Superior temporal gyrus (tissue), 1 donor: ENCODE results near the gene BTNL9.
"Not testable (repeated sequence)": the region's sequence is repeated elsewhere in the genome, so short reads cannot be mapped to it uniquely, and the experiment has no call there.

Experiments
- DNase-seq: peaks from one replicate; pipeline ENCODE4 v3.0.0-alpha.2; 2016; ENCODE audit errors: extremely low spot score

The BTNL9 gene

DNA sequence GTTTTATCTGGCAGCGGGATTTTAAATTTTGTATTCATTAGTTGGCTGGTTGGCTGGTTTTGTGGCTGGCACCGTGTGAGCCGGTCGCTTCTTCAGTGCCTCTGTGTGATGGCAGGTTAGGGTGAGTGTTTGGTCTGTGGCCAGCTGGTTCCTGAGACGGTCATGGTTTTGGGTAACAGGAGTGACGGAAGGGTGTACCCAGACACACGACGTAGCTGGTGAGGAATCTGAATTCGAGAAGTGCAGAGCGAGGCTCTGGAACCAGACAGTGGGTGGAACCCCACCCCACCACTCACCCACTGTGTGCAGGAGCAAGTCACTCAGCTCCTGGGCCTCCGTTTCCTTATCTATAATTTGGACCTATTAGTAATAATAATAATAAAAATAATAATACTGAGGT is 2.7 kb downstream of the BTNL9 start:
- DNase-seq, result no peak

- DNase-seq, result no peak
Observed at GRCh38 chr5:181043285-181044092, 3.4 kb downstream of the BTNL9 start.

DNA sequence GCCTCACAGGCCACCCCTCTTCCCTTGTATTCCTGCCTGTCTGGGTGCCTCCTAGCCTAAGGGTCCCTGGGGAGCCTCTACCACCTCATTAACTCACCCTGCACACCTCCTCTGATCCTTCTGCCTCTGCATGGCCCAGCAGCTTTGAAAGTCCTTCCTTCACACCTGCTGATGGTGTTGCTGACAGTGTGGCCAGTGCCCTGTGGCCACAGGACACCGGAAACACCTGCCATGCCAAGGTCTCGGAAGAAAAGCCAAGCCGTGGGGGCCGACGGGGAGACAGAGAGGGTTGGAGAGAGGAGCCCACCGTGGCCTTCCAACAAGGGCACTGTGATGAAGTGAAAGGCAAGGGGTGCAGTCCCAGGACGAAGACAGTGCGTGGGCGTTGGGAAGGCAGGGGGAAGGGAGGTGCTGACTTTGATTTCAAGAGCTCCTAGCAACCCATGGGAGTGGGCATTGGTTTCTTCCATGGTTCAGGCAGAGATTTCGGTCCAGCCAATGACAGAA is 4.1 kb downstream of the BTNL9 start:
- DNase-seq, result no peak

DNA sequence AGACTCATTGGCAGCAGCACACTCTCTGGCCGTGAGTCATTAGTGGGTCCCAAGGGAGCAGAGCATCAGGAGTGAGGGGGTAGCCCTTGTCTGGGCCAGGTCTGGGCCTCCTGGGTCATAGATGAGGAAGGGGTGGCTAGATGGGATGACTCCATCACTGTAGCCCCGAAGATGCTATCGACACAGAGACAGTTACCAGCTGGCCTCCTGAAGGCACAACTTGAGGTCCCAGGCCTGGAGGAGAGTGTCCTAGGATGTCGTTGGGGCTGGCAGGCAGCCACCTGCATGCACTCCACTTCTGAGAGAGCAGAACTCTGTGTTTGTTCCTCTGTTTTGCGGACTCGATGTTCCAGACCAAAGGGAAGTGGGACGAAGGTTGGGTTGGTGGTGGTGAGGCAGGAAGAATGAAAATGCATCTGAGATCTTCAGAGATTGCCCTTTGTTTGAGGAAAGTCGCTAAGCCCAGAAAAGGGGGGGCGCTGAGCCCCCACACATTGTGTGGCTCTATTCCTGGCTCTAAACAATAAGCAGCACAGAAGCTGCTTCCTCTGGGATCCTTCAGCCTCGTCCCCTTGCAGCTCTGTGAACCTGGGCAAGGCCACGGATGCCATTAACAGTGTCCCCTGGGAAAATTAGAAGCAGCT is 4.7 kb downstream of the BTNL9 start:
- no peak for DNase-seq

DNA sequence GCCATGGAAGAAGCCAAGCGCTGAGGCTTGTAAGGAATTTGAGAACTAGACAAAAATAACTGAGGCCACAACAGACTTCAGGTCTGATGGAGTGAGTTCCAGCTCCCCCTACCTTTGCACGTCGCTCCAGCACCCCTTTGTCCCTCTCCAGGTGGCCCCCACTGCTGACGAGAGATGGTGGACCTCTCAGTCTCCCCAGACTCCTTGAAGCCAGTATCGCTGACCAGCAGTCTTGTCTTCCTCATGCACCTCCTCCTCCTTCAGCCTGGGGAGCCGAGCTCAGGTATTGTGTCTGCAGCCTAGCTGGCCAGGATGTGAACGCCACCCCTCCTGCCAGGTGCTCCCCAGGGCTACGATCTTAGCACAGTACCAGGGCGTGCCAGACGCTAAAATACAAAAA is 5.2 kb downstream of the BTNL9 start:
- no peak for DNase-seq

- DNase-seq, result not testable (repeated sequence)
Observed at GRCh38 chr5:181045857-181046256, 5.8 kb downstream of the BTNL9 start.

DNA sequence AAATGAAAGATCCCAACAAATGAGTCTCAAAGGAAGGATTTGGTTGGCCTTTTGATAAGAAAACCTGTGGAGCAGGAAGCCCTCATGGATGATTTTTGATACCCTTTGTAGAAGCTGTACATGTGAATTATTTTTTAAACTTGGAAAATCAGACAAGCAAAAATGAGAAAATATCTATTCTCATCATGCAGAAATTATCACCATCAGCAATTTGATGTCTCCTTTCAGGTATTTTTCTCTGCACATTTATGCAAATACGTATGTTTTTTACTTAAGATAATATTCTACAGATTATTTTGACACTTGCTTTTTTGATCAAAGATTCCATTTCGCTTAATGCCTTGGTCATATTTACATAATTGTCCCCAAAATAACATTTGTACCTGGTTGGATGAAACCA is 7.2 kb downstream of the BTNL9 start:
- DNase-seq, result no peak

DNA sequence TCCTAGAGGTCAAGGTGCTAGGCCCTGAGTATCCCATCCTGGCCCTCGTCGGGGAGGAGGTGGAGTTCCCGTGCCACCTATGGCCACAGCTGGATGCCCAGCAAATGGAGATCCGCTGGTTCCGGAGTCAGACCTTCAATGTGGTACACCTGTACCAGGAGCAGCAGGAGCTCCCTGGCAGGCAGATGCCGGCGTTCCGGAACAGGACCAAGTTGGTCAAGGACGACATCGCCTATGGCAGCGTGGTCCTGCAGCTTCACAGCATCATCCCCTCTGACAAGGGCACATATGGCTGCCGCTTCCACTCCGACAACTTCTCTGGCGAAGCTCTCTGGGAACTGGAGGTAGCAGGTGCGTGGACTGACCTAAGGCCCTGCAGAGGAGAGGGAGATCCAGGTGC is 7.9 kb downstream of the BTNL9 start:
- no peak for DNase-seq

DNA sequence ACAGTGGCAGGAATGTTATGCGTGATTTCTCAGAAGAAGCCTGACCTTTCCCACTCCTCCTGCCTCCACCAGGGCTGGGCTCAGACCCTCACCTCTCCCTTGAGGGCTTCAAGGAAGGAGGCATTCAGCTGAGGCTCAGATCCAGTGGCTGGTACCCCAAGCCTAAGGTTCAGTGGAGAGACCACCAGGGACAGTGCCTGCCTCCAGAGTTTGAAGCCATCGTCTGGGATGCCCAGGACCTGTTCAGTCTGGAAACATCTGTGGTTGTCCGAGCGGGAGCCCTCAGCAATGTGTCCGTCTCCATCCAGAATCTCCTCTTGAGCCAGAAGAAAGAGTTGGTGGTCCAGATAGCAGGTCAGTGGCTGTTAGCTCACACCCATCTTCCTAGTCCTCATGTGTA is 9.9 kb downstream of the BTNL9 start:
- DNase-seq, result no peak

GRCh38 chr5:181051841-181052671 is 12.0 kb downstream of the BTNL9 start:
- no peak for DNase-seq

DNA sequence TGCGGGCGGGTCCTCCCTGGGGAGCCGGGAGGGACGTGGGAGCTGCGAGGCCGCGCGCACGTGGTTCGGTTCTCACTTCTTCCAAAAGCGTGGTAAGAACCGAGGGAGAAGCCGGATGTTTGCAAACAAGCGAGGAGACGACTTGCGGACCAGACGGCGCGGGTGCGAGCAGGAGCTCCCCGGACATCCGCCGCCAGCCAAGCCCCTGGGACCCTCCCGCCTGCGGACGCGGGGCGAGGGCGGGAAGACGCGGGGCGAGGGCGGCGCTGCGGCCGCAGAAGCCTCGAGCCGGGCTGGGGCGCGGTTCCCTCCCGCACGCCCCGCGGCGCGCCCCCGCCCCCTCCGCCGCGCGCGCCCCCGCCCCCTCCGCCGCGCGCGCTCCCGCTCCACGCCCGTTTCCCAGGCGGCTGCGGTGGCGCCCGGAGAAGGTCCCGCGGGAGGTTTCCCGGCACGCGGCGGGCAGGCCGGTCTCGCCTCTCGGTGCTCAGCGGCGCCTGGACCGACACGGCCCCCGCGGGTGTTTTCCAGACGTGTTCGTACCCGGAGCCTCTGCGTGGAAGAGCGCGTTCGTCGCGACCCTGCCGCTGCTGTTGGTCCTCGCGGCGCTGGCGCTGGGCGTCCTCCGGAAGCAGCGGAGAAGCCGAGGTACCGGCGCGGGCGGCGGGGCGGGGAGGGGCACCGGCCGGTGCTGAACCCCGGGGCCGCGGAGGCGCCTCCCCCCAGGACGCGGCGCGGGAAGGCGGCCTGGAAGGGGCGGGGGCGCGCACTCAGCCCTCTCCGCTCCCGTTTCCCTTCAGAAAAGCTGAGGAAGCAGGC is 12.8 kb downstream of the BTNL9 start:
- no peak for DNase-seq

DNA sequence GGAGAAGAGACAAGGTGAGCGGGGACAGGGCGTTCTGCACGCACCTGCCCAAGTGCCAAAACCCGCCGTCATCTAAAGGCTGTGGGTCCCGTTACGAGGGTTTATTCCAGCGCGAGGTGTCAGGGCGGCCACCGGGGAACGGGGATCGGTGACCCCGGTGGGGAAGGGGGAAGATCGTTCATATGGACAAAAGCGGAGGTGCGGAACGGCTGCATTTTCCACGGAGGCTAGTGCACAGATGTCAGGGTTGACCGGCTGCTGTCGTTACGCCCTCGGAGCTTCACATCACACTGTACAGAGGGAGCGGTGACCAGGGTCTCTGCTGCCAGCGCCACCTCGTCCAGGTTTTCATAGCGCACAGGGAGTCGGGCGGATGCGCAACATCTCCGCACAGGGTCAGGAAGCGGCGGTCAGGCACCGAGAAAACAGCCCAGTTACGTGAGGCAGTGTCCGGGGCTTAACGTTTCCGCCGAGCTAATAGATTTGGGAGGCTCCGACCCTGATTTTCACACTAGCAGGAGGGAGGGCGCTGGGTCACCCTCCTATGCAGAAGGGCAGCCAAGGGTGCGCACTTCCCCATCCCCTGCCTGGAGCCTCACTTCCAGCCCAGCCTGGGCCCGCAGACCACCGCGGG is 13.5 kb downstream of the BTNL9 start:
- no peak for DNase-seq

DNA sequence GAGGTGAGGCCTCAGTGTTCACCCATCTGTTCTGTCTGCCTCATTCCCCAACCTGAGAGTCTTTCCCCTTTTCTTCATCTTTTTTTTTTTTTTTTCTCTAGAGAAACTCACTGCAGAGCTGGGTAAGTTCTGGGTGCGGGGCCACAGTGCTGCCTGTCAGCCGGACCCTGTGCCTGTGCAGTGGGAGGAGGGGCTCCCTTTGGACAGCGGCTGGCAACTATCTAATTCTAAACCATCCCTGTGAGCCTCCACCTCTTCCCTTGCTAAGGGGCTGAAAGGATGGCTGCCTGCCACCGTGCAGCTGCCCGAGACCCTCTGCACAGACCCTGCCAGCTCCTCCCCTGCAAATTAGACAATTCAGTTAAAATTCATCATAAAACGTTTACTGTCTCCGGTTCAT is 14.1 kb downstream of the BTNL9 start:
- no peak for DNase-seq

DNA sequence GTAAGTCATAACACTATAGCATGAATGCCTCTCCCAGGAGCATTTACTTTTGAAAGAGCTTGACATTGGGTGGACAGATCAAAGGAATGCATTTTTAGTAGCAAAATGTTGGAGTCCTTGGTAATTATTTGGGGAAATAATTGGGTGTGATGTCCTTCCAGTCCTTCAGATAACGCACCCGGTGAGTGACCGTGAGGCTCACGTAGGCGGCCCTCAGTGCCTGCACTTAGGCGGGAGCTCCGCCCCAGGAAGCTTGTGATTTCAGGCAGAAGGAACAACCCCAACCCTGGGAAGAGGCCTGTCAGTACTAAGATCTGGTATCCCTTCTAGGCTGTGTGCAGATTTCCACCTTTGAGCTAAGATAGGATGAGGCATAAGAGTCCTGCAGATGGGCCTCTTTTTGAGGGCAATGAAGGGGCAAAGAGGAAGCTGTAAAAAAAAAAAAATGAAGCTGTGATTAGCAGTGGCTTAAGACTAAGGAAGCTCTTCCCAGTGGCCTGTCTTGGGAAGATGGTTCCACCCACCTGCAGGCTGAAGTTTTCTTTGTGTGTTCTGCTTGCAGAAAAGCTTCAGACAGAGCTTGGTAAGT is 14.9 kb downstream of the BTNL9 start:
- DNase-seq, result no peak

- DNase-seq, result no peak
Observed at GRCh38 chr5:181056431-181056830, 16.4 kb downstream of the BTNL9 start.

DNA sequence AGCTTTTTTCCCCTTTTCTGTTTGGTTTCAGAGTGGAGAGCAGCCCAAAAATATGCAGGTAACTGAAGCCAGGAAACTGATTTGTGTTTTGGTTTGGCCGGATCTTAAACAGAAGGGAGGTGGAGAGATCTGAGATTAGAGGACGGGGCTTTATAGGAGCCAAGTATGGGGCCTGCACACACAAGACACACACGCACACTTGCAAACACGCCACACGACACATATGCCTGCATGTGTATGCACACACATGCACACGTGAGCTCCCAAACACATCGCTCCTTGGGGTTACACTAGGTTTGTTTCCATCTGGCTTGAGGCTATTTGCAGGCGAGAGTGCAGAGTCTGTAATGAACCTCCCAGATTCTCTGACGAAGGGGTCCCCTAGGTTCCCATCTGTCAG is 18.3 kb downstream of the BTNL9 start:
- DNase-seq, result no peak

DNA sequence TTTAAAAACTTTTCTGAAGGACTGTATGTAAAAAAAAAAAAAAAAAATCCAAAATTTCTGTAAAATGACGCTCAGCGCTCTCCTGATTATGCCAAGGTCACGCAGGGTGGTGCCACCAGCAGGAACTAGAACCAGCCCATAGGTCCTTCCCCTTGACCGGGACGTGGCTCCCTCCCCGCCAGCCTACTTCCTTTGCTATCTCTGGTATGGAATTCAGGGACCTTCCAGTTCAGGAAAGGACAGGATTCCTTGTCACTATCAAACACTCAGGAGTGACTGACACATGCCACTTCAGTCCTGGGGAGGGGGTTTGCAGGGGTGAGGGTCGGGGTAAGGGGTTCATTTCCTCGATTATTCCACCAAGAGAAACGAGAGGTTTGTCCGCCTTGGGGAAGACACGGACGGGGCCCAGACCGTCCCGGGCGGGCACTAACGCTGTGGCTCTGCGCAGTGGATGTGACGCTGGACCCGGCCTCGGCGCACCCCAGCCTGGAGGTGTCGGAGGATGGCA is 18.8 kb downstream of the BTNL9 start:
- DNase-seq, result no peak

DNA sequence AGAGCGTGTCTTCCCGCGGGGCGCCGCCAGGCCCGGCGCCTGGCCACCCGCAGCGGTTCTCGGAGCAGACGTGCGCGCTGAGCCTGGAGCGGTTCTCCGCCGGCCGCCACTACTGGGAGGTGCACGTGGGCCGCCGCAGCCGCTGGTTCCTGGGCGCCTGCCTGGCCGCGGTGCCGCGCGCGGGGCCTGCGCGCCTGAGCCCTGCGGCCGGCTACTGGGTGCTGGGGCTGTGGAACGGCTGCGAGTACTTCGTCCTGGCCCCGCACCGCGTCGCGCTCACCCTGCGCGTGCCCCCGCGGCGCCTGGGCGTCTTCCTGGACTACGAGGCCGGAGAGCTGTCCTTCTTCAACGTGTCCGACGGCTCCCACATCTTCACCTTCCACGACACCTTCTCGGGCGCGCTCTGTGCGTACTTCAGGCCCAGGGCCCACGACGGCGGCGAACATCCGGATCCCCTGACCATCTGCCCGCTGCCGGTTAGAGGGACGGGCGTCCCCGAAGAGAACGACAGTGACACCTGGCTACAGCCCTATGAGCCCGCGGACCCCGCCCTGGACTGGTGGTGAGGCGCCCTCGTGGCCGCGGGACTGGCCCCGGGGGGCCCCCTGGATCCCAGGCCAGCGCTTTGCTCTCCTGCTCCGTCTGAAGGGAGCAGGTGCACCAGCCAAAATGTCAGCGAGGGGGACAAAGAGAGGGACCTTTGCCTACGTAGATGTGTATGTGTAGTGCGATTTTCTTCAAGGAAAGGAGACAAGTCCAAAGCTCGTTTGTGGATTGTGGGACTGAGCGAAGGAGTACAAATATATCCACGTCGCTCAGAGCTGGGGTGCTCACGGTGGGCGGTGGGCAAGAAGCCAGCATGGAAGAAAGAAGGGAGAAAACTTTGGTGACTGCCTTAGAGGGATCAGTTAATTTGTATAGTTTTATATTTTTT is 19.5 kb downstream of the BTNL9 start:
- no peak for DNase-seq

GRCh38 chr5:181060231-181060590 is 20.1 kb downstream of the BTNL9 start:
- no peak for DNase-seq
